ENCODE measurements around the gene AGPAT2. TPM values are rescaled to one million over a fixed set of nuclear protein-coding genes. Genes with fewer than 3 reads are reported as not detected.

Gene AGPAT2
- 46.1 and 62.6 TPM in 2 replicates for total RNA-seq

GRCh38 chr9:136686794-136687711, at the start of gene AGPAT2:
Gene AGPAT2 (minus strand): TSS chr9:136687457. CDS start chr9:136687357, 100 bp downstream.
- peak; percentile 59 for DNase-seq

- DNase-seq = no peak
Observed at GRCh38 chr9:136735812-136736480, 48.7 kb upstream of the AGPAT2 start.

- DNase-seq = no peak
Observed at GRCh38 chr9:136734837-136735496, 47.7 kb upstream of the AGPAT2 start.

- no peak for DNase-seq
Observed at GRCh38 chr9:136733611-136734010, 46.4 kb upstream of the AGPAT2 start.

GRCh38 chr9:136732444-136733178, 45.4 kb upstream of the AGPAT2 start:
- no peak for DNase-seq

- no peak for DNase-seq
Observed at GRCh38 chr9:136729926-136730325, 42.7 kb upstream of the AGPAT2 start.

GRCh38 chr9:136729144-136729543, 41.9 kb upstream of the AGPAT2 start:
- DNase-seq = no peak

- peak; percentile 60 for DNase-seq
Observed at GRCh38 chr9:136728548-136729123, 41.4 kb upstream of the AGPAT2 start.

GRCh38 chr9:136728080-136728547, 40.9 kb upstream of the AGPAT2 start:
- DNase-seq = peak; percentile 93

- DNase-seq = peak; percentile 58
Observed at GRCh38 chr9:136726631-136727191, 39.5 kb upstream of the AGPAT2 start.

- DNase-seq = peak; percentile 64
Observed at GRCh38 chr9:136726118-136726517, 38.9 kb upstream of the AGPAT2 start.

GRCh38 chr9:136725612-136726011, 38.4 kb upstream of the AGPAT2 start:
- peak; percentile 65 for DNase-seq

- no peak for DNase-seq
Observed at GRCh38 chr9:136724772-136725171, 37.5 kb upstream of the AGPAT2 start.

- DNase-seq = no peak
Observed at GRCh38 chr9:136723989-136724388, 36.7 kb upstream of the AGPAT2 start.

- peak; percentile 22 for DNase-seq
Observed at GRCh38 chr9:136723362-136723976, 36.2 kb upstream of the AGPAT2 start.

GRCh38 chr9:136722969-136723356, 35.7 kb upstream of the AGPAT2 start:
- peak; percentile 35 for DNase-seq

GRCh38 chr9:136722093-136722968, 35.1 kb upstream of the AGPAT2 start:
- DNase-seq = no peak

- DNase-seq = peak; percentile 87
Observed at GRCh38 chr9:136721339-136722092, 34.3 kb upstream of the AGPAT2 start.

GRCh38 chr9:136720898-136721338, 33.7 kb upstream of the AGPAT2 start:
- DNase-seq = no peak

All from dermis blood vessel endothelial cell (primary cell).